Measurements from ENCODE around the gene CCDC51. TPM values are rescaled to one million over a fixed set of nuclear protein-coding genes. Genes with fewer than 3 reads are reported as not detected.
A peak's percentile ranks its signal among the peaks of the same experiment; 100 is the strongest.

Gene CCDC51
- total and polyA plus RNA-seq, 4 donors, result 6.6 to 14.4 (median 11.1) TPM

DNA sequence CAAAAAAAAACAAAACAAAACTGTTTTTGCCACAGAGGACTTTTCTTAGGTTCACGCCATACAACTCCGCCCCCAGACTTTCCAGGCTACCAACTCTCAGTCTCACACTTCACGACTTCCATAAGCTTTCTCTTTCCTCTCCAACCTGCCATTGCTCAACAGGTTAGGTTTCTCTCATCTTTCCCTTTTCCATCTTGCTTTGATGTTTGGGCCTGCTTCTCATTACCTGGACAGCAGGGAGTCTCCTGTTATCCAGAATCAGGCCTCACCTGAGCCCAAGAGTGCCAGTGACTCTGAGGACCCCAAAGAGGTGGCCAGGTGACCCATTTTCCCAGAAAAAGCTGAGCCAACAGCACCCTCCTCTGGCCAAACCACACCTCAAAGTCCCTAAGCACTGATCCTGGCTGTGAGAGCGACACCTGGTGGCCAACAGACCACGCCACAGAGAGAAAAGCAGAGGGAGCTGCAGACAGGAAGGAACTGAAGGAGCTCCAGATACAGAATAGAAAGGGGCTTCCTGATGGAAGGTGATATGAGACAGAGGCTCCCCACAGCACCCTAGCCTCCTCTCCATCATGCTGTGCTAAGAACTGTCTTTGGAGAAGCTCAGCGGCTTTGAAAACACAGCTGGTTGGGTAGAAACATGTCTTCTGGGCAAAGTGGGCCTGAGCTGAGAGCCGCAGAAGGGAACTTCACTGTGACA is 4.0 kb downstream of the CCDC51 start:
- Histone ChIP-seq H3K36me3 (ENCODE audit: control insufficient read depth in 4 of 4, insufficient read depth in 4 of 4, low read length in 4 of 4) (peaks cover 0 to 18% (median 14%) of the 10 kb centered on the region in 4 donors), H3K9me3 (ENCODE audit: control insufficient read depth in 4 of 4, insufficient read depth in 3 of 4, low read length in 3 of 4) (no peaks in the 10 kb centered on the region), H3K27me3 (ENCODE audit: control insufficient read depth in 3 of 3, insufficient read depth in 3 of 3, low read length in 2 of 3) (no peaks in the 10 kb centered on the region), H3K4me1 (ENCODE audit: control insufficient read depth in 5 of 5, insufficient read depth in 5 of 5, low read length in 5 of 5) (peaks cover 0 to 6% (median 0%) of the 10 kb centered on the region in 5 donors), H3K9ac (ENCODE audit: insufficient read depth in 1 of 2, low read length in 2 of 2) (no peak overlapping the region), H3K4me3 (no peak overlapping the region), H3K27ac (ENCODE audit: low read depth in 1 of 2, low read length in 1 of 2) (peak overlapping the region in 1 of 2 donors; percentile 1)
- peak; percentile 38 for ATAC-seq (ENCODE audit: insufficient read depth, low FRiP score)
- 37 to 44% methylated on average over 7 of the region's 7 CpGs for WGBS, 2 donors
- DNase-seq, result peak; percentile 89
- TF ChIP-seq, protein P1, sequence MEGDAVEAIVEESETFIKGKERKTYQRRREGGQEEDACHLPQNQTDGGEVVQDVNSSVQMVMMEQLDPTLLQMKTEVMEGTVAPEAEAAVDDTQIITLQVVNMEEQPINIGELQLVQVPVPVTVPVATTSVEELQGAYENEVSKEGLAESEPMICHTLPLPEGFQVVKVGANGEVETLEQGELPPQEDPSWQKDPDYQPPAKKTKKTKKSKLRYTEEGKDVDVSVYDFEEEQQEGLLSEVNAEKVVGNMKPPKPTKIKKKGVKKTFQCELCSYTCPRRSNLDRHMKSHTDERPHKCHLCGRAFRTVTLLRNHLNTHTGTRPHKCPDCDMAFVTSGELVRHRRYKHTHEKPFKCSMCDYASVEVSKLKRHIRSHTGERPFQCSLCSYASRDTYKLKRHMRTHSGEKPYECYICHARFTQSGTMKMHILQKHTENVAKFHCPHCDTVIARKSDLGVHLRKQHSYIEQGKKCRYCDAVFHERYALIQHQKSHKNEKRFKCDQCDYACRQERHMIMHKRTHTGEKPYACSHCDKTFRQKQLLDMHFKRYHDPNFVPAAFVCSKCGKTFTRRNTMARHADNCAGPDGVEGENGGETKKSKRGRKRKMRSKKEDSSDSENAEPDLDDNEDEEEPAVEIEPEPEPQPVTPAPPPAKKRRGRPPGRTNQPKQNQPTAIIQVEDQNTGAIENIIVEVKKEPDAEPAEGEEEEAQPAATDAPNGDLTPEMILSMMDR (IDR thresholded peaks at IDR 0.05; ENCODE audit: control extremely low read depth, extremely low read depth), result peak; percentile 100

DNA sequence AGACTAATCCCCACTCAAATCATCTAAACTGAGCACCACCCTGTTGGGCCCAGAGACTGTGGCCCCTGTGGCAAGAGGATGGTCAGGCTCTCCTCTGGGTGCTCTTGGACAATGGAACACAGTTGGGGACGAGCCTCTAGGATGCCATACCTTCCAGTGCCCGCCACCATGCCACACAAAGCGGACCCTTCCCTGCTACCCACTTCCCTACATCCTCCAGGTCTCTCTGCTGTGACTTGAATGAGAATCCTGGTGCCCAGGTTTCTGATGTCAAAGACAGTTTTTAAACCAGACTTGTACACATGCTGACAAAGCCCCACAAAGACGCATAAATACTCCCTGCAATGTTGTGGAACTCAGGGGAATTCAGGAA is 4.7 kb downstream of the CCDC51 start:
- Histone ChIP-seq H3K36me3 (ENCODE audit: control insufficient read depth in 4 of 4, insufficient read depth in 4 of 4, low read length in 4 of 4) (peaks cover 0 to 18% (median 14%) of the 10 kb centered on the region in 4 donors), H3K27ac (ENCODE audit: low read depth in 1 of 2, low read length in 1 of 2) (peak overlapping the region in 1 of 2 donors; percentile 38), H3K27me3 (ENCODE audit: control insufficient read depth in 3 of 3, insufficient read depth in 3 of 3, low read length in 2 of 3) (no peaks in the 10 kb centered on the region), H3K9me3 (ENCODE audit: control insufficient read depth in 4 of 4, insufficient read depth in 3 of 4, low read length in 3 of 4) (no peaks in the 10 kb centered on the region), H3K4me3 (no peak overlapping the region), H3K9ac (ENCODE audit: insufficient read depth in 1 of 2, low read length in 2 of 2) (peak overlapping the region in 1 of 2 donors; percentile 26), H3K4me1 (ENCODE audit: control insufficient read depth in 5 of 5, insufficient read depth in 5 of 5, low read length in 5 of 5) (peaks cover 0 to 13% (median 3%) of the 10 kb centered on the region in 5 donors)
- WGBS, 2 donors, result 91 to 99% methylated on average over 4 of the region's 4 CpGs
- ATAC-seq (ENCODE audit: insufficient read depth, low FRiP score), result no peak
- DNase-seq, result no peak
- TF ChIP-seq, protein P1 (IDR thresholded peaks at IDR 0.05; ENCODE audit: control extremely low read depth, extremely low read depth), result no peak

DNA sequence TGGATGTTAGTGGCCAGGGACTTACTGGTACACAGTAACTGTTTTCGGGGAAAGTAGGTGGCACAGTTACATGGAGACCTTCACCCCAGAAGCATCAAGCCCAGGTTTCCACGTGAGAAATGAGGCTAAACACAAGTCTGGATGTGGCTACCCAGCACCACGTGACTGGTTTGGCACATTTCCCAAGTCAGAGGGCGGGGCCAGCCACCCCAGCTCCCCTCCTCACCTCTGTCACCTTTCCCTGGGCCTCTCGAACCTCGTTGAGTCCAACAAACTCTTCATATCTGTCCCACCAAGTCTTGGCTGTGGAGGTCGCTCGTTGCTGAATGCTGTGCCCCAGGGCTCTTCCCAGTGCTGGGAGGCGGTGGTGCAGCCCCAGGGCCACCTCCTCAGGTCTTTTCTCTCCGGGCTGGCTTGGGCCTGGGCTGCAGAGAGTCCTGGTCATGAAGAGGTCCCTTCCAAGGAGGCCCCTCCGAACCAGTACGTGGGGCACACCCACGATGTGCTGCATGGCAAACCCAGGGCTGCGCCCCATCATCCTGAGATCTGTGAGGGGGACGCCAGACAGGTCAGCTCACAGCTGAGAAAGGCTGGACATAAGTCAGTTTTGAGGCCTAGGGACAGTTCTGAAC is 5.2 kb downstream of the CCDC51 start:
- Histone ChIP-seq H3K4me3 (no peak overlapping the region), H3K9ac (ENCODE audit: insufficient read depth in 1 of 2, low read length in 2 of 2) (no peak overlapping the region), H3K9me3 (ENCODE audit: control insufficient read depth in 4 of 4, insufficient read depth in 3 of 4, low read length in 3 of 4) (no peaks in the 10 kb centered on the region), H3K27me3 (ENCODE audit: control insufficient read depth in 3 of 3, insufficient read depth in 3 of 3, low read length in 2 of 3) (no peaks in the 10 kb centered on the region), H3K27ac (ENCODE audit: low read depth in 1 of 2, low read length in 1 of 2) (peak overlapping the region in 1 of 2 donors; percentile 72), H3K4me1 (ENCODE audit: control insufficient read depth in 5 of 5, insufficient read depth in 5 of 5, low read length in 5 of 5) (peaks cover 0 to 15% (median 3%) of the 10 kb centered on the region in 5 donors), H3K36me3 (ENCODE audit: control insufficient read depth in 4 of 4, insufficient read depth in 4 of 4, low read length in 4 of 4) (peaks cover 0 to 18% (median 14%) of the 10 kb centered on the region in 4 donors)
- WGBS, 2 donors, result 69 to 76% methylated on average over 15 of the region's 15 CpGs
- ATAC-seq (ENCODE audit: insufficient read depth, low FRiP score) (no peak), DNase-seq (no peak)
- TF ChIP-seq, protein P1 (IDR thresholded peaks at IDR 0.05; ENCODE audit: control extremely low read depth, extremely low read depth), result no peak

Measured in lung (tissue), 12 donors.